RWPE1 (cell line): Measurements from ENCODE around the gene NFATC1.

Experiments
- CTCF ChIA-PET: fragments of 350-600 bp; sonication (Branson Sonifier 250); formaldehyde crosslinking; extraction: SDS; loops from one replicate; lab custom pipeline; 2021; lab: Yijun Ruan, JAX
- POLR2A ChIA-PET: fragments of 400-600 bp; formaldehyde crosslinking; extraction: SDS; loops from one replicate; lab custom pipeline; 2020; ENCODE audit warnings: antibody characterized with exemption; ENCODE audit not compliant: low non-redundant PET; lab: Yijun Ruan, JAX
- DNase-seq: peaks from one replicate; pipeline ENCODE4 v3.0.0; 2012; ENCODE audit warnings: low spot score
- H3K27ac ChIP-seq: fragments of 450-650 bp; 2 replicates; pipeline ENCODE4 v1.5.1; 2017
- TF ChIP-seq, protein P1 (sequence below): fragments of 450-650 bp; conservative IDR thresholded peaks from 2 replicates; pipeline ENCODE4 v1.5.1; 2017; ENCODE audit warnings: low read depth, mild to moderate bottlenecking

NFATC1 gene

DNA sequence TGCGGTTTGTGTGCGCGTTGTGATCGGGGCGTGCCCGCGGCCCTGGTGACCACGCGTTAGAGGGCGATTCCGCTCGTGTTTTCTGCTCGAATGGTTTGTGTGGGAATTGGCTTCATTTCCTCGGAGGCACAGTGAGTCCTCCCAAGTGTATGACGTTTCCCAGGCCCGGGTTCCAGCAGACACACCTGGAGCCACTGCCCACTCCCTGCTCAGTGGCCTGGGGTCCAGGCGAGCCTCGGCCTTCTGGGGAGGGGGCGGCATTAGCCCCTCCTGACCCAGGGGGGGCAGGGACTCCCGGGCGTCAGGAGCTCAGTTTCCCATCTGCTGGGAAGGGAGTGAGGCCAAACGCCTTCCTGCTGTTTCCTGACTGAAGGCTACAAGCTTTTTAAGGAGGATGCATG is 92.1 kb downstream of the NFATC1 start:
- no peak for DNase-seq
- no peak overlapping the region for H3K27ac ChIP-seq
- POLR2A ChIA-PET, result no interaction called here
- TF ChIP-seq, protein P1, sequence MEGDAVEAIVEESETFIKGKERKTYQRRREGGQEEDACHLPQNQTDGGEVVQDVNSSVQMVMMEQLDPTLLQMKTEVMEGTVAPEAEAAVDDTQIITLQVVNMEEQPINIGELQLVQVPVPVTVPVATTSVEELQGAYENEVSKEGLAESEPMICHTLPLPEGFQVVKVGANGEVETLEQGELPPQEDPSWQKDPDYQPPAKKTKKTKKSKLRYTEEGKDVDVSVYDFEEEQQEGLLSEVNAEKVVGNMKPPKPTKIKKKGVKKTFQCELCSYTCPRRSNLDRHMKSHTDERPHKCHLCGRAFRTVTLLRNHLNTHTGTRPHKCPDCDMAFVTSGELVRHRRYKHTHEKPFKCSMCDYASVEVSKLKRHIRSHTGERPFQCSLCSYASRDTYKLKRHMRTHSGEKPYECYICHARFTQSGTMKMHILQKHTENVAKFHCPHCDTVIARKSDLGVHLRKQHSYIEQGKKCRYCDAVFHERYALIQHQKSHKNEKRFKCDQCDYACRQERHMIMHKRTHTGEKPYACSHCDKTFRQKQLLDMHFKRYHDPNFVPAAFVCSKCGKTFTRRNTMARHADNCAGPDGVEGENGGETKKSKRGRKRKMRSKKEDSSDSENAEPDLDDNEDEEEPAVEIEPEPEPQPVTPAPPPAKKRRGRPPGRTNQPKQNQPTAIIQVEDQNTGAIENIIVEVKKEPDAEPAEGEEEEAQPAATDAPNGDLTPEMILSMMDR, result no peak
- CTCF ChIA-PET, result no interaction called here

DNA sequence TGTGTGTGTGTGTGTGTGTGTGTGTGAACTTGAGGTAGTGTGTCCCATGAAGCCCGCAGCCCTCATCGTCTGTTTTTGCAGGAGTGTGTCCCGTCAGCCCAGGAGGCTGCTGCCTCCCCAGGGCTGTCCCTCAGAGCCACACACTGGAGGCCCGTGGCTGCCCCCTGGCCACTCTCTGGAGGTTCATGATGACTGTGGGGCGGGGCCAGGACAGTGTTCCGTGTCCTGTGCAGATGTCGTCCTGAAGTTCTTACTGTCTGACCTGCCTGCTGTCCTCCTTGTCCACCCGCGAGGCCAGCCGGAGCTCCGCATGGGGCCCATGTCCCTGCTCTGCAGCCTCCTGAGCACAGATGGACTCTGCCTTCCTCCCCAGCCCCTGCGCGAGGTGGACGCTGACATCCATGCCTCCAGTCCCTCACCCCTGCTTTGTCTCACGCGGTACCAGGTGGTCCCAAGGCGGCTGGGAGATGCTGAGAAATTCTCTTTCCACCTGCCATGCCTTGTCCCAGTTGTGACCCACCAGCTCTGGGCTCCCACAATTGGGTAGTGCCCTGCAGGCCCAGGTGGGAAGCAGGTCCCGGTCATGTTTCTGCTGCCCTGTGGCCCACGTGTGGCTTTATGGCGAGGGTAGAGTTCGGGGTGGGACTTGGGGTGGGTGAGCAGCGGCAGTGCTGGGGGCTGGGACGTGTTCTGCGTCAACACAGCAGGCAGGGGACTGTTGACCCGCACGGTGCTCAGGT is 92.8 kb downstream of the NFATC1 start:
- ChIA-PET POLR2A (no interaction called here), CTCF (no interaction called here)
- H3K27ac ChIP-seq, result no peak overlapping the region
- DNase-seq, result no peak
- TF ChIP-seq, protein P1, result no peak

DNA sequence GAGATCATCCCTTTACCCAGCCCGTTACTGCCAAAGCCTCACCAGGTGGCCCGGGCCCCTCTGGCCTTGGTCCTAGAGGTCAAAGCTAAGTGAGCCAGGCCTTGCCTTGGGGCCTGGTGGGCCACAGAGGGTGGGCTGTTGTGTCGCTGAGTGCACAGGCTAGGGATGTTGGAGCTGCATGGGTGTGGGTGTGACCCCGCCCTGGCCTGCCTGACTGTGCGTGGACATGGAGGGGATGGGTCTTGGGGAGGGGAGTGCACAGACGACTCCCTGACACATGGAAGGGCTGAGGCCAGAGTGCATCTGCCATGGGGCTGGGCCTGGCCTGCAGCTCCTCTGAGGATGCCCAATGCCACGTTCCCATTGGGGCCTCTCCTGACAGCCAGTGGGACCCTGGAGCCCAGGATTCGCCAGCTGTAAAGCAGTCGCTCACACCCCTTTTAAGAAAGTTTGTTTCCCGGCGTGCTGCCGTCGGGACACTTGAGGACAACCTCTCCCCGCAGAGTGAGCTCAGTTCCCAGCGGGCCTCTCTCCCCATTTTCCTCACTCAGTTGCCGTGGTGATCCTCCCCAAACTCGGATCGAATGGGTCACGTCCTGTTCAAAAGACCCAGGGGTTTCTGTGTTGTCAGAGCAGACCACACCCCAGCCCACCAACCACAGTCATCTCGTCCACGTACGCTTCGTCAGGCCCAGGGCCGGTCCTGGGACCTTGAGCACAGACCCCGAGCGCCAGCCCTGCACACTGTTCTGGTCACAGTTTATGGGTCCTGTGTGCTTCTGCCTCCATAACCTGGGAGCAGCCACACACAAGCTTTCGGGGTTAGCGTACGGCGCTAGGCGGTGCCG is 93.5 kb downstream of the NFATC1 start:
- ChIA-PET CTCF (no interaction called here), POLR2A (no interaction called here)
- H3K27ac ChIP-seq, result no peak overlapping the region
- no peak for DNase-seq
- TF ChIP-seq, protein P1, result no peak

DNA sequence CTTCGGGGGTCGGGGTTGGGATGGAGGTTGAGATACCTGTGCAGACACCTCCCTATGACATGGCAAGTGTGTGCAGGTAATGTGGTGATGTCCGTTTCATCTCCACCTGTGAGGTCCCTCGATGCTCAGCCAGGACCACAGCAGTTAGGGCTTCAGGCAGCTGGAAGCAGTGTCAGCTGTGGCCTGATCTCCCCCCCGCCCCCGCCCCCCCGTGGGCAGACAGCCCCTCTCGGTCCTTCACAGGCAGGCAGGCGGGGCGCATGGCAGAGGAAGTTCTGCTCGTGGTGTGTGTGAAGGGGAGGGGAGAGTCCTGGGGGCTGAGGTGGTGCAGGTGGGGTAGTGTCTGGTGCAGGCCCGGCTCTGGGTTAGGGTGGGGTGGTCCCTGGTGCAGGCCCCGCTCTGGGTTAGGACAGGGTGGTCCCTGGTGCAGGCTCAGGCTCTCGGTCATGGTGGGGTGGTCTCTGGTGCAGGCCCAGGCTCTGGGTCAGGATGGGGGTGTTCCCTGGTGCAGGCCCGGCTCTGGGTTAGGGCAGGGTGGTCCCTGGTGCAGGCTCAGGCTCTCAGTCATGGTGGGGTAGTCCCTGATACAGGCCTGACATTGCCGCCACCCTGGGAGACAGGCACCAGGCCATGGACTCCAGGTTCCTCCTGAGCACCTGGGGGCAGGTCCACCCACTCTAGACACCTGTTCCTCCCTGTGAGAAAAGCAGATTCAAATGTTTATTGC is 94.3 kb downstream of the NFATC1 start:
- ChIA-PET POLR2A (no interaction called here), CTCF (no interaction called here)
- no peak for DNase-seq
- H3K27ac ChIP-seq, result no peak overlapping the region
- TF ChIP-seq, protein P1, result no peak

DNA sequence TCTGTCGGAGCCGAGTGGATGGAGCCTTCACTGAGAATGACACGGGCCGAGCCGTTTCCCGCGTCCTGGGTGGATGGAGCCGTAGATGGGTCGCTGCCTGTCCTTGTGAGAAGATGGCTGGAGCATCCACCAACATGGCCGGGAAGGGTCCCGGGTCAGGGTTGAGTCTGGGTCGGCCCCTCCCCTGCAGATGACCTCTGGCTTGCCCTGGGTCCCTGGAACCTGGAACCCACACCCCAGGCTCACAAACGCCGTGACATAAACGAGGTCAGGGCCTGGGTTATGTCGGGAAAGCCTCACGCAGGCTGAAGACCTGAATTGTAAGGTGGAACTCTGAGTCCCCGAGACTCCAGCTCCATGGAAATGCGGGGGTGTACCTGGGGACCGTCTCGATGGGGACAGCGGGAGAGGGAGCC is 94.9 kb downstream of the NFATC1 start:
- no peak for DNase-seq
- ChIA-PET POLR2A (no interaction called here), CTCF (no interaction called here)
- TF ChIP-seq, protein P1, result no peak
- H3K27ac ChIP-seq, result no peak overlapping the region

DNA sequence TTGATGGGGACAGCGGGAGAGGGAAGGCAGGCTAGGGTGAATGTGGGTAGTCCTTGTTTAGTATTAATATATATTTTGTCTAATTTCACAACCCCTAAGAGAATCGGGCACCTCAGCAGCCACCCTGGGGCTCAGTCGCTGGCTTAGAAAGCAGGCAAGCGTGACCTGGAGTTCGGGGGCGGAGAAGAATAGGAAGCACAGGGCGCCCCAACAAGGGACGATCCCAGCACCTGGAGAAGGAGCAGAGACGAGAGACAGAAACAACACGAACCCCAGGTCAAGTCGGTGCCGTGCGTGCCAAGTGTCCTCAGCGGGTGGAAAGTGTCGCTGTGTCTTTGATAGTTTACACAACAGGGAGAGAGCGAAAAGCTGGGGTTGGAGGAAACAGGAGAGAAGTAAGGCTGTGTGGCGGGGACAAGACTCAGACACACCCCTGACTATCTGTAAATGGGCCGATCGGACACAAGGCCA is 95.4 kb downstream of the NFATC1 start:
- no peak for DNase-seq
- TF ChIP-seq, protein P1, result no peak
- H3K27ac ChIP-seq, result no peak overlapping the region; the same call in 1 of the 2 replicates
- CTCF ChIA-PET, result no interaction called here
- POLR2A ChIA-PET, result no interaction called here
